NCI-H2081 (cell line): ENCODE measurements around the gene WWOX.

Experiments used
- DNase-seq, 2 experiments: peaks; one replicate each; lab custom pipeline; 2025; lab: John Stamatoyannopoulos, UW

The WWOX gene

DNA sequence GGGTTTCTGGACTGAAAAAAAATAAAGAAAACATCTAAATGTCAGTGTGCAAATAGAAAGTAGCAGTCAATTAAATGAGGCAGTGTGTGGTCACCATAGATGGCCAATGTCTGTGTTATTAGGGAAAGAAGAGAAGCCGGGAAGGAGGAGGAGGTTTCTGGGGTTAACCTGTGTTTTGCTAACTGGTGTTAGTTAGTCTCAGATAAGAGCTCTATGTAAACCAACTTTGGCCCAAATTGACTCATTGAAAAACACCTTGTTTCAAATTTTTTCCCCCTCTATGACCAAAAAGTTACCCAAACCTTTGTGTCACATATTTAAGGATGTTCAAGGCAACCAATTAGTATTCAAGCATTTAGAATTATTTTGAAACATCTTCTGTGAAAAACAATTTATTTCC lies 970.2 kb downstream of the WWOX start:
- no peak for DNase-seq

DNA sequence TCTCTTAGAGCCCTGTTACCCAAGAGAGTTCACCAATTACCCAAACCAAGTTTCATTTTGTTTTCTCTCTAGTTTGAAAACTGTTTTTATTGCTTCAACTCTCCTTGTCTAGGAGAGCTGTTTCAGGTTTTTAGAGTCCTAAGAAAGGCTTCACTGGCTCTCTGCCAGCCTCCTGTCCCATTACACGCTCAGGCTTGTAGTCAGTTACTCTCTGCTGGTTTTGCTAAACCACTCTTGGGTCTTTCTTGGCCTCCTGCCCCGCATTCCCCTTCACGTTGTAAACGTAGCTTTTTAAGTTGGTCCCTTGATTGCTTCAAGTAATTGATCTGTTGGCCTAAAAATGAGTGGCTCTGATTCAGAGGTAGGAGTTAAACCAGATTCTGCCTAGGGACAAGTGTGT lies 972.0 kb downstream of the WWOX start:
- DNase-seq: no peak

DNA sequence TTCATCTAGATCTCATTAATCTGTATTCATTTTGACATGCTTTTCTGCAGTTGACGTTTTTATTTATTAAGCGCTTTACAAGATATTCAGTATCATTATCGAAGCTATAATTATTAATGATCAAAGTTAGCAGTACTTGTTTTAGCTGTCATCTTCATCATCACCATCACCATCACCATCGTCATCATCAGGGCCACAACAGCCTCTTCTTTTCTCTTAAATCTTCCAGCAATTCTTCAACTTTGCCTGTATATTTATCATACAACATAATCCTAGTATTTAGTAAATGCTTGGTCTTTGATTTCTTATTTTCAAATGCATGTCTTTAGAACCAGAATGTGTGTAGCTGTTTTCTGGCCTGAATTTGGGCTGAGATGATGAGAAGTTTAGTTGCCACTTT lies 973.1 kb downstream of the WWOX start:
- no peak for DNase-seq

DNA sequence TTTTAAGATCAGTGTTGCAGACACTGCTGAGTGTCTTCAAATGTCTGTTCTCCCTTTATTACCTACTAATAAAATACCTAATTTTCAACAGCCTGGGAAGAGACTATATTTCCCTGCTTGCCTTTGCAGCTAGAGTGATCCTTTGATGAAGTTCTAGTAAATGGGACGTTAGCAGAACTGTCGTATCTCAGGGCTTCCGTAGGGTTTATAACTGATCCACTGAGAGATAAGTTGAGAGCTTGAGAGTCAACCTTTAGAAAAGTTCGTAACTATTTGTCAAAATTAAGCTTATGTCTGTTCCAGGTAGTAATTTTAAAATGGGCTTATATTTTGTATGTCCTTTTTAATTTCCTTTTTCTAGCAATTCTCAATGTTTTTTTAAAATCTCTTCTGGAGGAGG lies 974.1 kb downstream of the WWOX start:
- DNase-seq: no peak

DNA sequence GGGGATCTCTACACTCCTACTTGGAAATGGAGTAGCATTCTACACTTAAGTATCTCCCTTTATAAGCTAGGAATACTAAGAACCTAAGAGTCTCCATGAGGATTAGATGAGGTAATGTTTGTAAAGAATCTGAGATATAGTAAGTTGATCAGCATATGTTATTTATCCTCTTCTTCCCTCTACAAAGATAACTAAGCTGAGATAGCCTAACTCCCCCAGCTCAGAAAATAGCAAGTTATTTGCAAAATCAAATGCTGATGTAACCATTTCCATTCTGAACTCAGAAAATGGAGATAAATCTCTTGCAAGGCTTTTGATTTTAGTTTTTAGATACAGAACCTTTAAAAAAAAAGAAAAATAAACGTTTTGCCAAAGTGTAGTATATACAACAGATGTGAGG lies 975.1 kb downstream of the WWOX start:
- no peak for DNase-seq

DNA sequence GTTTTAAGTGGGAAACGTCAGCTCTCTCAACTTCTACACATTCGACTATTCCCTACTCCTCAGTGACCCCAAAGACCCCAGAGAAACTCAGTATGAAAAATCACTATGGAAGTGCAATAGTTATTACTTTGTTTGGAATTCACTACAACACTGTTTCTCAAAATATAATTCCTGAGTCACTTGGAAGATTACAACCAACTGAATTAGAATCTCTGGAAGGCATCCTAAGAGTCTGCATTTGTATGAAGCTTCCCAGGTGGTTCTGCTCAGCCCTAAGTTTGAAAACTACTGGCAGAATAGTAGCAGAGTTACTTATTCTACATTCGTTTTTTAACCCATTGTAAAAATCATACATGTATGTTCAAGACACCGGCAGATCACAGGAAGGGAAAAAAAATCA lies 975.5 kb downstream of the WWOX start:
- DNase-seq: no peak

DNA sequence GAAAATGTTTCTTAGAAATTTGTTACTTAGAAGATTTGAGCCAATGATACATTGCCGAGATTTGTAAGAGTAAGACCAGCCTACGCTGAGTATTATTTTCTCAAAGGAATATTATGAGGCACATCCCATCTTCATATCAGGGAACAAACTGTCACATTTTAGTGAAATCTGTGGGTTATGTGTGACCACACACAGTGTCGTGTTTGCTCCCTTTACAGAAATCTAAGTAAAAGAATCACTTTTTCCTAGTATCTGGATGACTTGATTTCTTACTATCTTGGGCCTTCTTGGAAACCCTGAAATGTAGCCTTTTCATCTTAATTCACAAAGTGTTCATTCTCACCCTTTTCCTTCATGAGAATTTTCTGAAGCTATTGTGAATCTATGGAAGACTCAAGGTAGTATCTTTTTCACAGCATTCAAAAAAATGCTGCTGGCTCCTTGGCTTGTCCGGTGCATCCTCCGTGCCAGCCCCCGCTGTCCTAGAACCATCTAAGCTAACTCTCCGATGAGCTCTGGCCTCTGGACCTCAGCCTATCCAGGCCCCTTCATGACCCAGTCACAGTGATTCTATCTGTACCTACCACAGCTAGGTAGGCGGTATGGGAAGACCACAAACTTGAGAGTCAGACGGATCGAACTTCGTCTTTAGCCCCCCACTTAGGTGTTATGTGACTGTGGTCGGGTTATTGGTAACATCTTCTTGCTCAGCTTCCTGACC lies 976.8 kb downstream of the WWOX start:
- DNase-seq: no peak

DNA sequence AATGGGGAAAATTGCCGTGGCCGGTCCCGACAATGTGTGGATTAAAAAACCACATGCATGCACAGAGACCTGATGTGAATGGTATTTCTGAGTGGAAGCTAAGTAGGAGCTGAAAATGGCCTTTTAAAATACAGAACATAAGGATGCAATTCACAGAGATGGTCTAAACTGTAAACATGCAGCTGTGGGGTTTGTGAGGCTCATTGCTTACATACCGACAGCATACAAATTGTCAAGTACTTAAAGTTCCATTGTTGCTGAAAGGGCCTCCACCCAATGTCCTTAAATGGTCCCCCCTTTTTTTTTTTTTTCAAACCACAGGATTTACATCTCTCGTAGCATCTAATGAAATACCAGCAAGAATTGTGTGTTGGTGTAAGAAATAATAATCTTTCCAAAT lies 977.9 kb downstream of the WWOX start:
- no peak for DNase-seq

DNA sequence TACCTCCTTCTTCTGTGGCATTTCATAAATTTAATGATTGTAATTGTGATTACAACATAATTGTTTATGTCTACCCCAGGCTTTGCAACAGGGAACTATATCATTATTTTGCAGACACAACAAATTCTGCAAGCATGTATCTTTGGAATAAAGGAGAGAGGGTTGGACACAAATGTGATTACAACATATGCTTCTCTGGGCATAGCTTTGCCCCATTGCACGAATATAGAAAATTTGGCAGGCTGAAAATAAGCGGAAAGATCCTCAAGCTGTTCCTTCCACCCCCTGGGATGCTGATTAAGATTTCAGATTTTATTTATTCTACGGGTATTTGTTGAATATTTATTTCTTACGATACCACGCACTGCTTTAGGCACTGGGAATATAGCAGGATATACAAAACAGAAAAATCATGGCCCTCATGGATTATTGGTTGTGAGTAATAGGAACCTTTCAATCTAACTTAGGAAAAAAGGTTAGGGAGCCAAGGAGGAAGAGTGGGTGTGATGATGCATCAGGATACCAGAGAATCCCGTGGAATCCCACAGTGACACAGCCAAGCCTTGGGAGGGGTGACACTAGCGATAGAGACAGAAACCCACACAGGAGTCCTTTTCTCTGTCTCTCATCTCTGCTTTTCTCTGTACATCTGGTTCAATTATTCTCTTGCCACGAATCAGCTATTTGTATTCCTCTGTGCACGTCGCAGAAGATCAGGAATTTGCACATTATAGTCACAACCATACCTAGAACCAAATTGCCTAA lies 980.4 kb downstream of the WWOX start:
- no peak for DNase-seq

DNA sequence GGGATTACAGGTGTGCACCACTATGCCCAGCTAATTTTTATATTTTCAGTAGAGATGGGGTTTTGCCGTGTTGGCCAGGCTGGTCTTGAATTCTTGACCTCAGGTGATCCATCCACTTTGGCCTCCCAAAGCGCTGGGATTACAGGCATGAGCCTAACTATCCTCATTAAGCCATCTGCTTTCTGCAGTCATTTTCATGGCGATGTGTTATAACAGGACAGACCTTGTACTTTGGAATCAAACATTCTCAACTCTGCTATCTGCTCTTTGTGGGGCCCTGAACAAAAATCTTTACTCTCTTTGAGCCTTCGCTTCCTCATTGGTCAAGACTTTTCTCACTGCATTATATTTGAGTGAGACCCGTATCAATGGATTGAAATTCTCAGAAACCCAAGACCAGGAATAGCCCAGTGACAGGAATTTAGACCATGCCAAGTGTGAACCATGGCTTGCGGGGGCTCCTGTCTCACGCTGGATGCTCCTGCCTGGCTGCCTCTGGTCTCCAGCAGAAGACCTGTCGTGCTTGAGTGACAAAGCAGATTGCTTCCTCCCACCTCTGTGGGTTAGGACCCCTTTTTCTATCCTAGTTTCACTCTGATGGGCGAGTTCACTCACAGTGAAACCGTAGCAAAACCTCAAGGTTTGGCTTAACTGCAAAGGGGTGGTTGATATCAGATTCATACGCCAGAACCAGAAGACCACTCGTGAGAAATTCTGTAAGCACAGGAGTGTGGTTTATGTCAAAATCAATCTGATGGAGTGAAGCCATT lies 982.0 kb downstream of the WWOX start:
- DNase-seq: no peak

DNA sequence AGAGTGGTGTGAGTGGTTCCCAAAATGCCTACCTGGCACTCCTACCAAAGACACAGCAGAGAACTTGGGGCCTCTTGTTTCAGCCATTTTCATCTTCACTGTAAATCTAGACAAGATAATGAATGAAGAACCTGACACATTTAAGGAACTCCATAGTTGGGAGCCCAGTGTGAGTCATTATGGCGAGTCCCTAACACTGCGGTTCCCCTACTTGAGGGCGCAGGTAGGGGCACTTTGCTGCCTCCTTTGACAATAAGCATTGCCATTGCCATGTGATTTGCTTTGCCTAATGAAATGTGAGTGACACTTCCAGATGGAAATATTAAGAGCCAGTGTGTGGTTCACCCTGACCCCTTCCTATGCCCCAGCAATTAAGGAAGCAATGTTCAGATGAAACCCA lies 983.5 kb downstream of the WWOX start:
- DNase-seq: no peak

DNA sequence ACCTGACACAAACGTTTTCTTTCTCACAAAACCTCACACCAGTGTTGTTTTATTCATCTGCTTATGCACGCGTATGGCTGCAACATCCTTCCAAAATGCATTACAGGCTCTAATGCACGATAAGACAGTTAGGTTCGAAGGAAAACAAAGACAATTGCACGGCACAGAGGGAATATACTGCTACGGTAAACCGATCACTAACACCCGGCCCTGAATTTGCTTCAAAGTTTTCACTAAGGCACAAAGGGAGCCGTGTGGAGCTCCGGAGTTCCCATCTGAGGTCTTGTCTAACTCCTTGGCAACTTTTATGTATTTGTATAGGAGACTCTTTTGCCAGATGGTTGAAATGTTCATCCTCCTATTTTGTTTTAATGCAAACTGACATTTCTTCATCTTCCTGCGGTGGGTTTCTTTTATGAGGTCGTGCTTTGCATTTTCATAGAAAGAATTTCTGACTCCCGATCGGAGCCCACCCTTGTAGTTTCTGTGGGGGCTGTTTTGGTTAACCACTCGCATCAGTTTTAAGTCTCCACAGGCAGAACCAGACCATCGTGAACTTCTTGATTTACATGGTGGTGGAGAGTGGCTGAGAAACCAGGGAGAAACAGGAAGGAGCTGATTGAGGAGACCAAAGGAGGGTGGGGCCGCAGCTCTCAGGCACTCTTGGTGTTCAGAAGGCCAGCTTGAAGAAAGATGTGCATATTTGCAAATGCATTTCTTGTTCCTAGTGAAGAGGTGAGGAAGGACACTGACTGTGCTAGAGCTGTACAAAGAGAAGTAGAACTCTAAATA lies 984.2 kb downstream of the WWOX start:
- DNase-seq: no peak

DNA sequence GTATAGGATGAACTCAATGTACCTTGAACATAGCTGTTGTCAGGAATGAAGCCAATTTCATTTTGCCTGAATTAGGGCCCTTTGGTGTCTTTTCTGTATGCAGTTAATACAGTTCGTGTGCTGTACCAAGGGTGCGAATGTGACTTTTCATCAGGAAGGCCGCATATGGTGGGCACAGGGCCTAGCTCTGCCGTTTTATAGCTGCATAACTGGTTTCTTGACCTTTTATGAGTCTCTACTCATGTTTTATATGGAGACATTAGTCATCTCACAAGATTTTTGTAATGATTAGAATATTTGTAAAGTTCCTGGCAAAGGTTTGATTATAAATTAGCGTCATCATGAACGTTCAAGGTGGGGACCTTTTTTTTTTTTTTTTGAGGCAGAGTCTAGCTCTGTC lies 989.5 kb downstream of the WWOX start:
- no peak for DNase-seq

DNA sequence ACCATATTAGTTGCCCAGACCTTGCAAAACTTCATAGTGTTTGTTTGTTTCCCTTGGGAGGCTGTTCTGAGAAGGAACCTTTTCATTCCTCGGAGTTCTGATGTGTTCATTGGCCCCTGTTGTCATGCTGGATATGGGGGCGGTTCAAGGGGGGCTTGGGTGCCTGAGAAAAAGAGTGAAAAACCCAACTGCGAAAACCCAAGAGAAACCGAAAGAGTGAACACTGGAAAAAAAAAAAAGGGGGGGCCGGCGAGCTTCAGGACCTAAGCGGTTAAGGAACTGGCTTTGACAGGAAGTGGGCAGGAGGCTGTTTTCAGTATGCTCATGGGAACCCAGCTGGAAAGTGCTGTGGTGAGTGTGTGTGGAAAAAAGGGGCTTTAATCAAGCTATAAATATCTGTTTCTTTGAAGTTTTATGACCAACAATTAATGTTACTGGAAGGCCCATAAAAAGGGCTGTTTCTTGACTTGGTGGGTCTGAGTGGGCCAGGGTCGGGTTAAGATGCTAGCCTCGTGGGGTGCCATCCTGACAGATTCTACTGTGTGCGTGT lies 990.4 kb downstream of the WWOX start:
- no peak for DNase-seq

DNA sequence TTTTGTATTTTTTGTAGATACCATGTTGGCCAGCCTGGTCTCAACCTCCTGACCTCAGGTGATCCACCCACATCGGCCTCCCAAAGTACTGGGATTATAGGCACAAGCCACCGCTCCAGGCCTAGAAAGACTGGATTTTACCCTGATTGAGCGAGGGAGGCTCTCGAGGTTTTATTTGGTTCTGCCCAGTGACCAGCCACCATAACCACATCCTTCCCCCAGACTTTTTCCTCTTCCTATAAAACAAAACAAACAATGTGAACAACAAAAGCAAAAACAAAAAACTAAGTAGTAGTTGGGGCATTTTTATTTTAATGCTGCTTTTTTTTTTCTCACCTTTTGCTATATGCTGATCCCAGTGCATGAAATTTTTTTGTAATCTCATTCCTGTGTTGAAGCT lies 991.5 kb downstream of the WWOX start:
- DNase-seq: no peak

DNA sequence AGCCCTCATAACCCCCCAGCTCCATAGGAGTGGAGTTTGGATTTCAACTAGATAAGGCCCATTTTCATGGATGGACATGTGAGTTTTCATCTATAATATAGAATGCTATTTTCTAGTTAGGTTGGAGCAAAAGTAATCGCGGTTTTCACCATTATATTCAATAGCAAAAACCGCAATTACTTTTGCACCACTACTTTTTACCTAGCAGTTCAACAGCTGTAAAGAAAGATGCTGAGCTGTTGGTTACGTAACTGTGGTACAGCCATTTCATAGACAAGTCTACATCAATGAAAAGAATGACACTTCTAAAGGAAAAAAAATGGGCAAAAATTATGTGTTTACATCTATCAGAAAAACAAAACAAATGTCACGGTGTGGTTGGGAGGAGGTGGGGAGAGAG lies 993.4 kb downstream of the WWOX start:
- DNase-seq: no peak

DNA sequence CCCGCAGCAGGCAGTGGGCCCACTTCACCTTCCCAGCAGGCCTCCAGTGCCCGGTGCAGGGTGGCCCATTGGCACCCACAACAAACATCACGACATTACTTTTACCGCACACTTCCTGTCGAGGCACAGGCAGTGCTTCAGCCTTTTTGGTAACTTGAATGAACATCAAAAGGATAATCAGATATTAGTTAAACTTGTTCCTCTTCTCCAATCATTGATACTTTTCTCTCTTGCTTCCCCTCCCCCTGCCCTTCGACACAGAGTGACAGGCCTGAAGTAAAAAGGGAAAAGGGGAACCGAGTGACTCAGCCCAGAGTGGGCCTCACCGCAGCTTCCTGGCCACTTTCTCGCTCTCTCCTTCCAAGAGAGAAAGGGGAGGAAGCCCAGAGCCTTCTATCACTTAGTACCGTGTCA lies 994.1 kb downstream of the WWOX start:
- no peak for DNase-seq

DNA sequence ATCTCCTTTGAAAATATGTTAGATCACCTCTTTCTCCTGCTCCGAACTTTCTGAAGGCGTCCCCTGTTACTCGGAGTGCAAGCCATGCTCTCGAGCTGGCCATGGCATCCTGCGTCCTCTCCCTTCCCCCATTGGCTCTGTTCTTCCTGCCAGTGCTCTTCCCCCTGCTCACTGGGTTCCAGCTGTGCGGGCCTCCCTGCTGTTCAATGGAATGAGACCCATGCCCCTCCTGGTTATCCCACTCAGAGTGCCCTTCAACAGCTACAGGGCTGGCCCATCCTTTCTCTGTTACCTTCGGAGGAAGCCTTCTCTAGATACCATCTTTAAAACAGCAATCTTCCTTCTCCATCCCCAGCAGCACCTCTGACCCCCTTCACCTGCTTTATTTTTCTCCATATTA lies 996.8 kb downstream of the WWOX start:
- no peak for DNase-seq

DNA sequence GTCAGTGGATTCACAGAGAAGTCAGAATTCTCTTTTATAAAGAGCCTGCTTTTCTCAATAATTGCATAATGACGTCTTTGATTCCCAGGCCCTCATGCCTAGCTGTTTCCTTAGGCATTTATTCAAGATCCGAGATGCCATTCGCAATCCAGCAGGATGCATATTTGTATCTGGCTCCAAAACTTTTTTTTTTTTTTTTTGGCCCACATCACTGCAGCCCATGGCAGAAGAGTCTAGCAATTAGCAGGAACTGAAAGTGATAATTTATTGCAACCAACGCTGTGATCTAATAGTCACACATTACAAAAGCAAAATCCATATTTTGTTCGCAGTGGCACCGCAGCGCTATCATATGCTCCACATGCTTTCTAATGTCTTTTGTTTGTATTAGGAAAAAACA lies 997.7 kb downstream of the WWOX start:
- no peak for DNase-seq

DNA sequence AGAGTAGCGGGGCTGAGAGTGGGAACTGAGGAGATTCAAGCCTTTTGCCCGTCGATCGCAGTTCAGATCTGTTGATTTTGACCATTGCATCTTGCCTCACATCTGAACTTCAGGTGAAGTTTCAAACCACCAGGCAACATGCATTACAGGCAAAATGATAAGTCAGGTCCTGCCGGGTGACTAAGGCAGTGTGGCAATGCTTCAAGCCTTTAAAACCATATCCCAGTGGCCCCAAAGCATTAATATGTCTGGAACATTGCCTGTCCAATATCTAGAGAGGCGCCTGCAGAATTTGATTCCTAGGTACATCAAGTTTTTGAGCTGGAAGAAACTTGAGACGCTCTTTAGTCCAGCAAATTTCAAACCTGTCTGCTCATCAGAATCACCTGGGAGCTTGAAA lies 998.3 kb downstream of the WWOX start:
- DNase-seq: no peak

DNA sequence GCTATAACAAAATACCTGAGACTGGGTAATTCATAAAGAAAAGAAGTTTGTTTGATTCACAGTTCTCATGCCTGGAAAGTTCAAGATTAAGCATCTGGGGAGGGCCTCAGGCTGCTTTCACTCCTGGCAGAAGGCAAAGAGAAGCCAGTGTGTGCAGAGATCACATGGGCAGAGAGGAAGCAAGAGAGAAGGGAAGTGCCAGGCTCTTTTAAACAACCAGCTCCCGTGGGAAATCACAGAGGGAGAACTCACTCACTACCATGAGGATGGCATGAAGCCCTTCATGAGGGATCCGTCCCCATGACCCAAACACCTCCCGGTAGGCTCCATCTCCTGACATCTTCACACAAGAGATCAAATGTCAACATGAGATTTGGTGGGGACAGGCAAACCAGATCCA lies 999.5 kb downstream of the WWOX start:
- DNase-seq: no peak

DNA sequence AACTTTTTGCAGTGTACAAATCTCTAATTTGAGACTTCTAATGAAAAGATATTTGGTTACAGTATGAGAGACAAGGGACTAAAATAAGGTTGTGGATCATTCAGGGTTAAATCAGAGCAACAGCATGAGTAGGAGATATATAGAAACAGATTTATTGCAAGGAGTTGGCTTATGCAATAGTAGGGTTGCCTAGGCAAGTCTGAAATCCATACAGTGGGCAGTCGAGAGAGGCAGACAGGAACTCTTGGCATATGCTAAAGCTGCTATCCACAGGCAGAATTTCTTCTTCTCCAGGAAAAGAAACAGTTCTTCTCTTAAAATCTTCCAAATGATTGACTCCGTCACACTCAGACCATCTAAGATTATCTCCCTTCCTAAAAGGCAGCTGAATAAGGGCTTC lies 1000.3 kb downstream of the WWOX start:
- no peak for DNase-seq
